ENCODE results near the gene SGMS1.
"Not testable (repeated sequence)": the region's sequence is repeated elsewhere in the genome, so short reads cannot be mapped to it uniquely, and the experiment has no call there.

SGMS1 gene

DNA sequence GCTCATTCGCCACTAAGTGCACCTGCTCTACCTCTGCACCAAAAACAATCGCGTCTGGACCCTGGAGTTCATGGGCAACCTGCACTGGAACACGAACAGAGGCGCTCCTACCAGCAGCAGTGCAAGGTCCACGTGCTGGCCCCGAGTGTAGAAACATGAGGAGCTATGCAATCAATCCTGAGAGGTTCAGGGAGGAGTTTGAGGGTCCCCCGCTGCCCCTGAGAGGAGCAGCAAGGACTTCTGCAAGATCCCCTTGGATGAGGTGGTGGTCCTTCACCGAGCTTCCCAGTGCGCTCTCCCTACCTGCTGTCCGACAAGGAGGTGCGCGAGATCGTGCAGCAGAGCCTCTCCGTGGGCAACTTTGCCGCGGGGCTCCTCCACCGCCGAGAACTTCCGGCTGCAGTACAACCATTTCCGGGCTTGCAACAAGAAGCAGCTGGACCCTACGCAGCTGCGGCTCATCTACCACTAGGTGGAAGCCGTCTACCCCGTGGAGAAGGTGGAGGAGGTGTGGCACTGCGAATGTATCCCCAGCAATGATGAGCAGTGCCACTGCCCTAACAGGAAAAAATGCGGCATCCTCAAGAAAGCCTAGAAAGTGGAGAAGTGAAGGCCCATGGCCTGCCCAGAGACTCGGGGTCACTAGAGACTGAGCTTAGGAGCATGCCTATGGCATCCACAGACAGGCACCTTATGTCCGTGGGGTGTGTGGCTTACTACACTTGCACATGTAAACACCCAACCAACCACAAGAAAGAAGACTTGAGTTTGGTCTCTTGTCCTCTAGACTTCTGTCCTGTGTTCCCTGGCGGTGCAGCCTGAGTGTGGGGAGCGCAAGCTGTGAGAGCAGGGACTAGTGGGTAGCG lies 36.3 kb upstream of the SGMS1 start:
- H3K79me2 ChIP-seq (ENCODE audit: insufficient read depth, low read length); H3K27me3 ChIP-seq (ENCODE audit: low read length); H3K36me3 ChIP-seq (ENCODE audit: low read length); H3K27ac ChIP-seq (ENCODE audit: low read depth, low read length); H3F3A ChIP-seq (ENCODE audit: insufficient read depth); H4K20me1 ChIP-seq (ENCODE audit: low read depth, low read length); H3K9me3 ChIP-seq (ENCODE audit: insufficient read depth, low read length); H3K9me2 ChIP-seq (replicated peaks; ENCODE audit: insufficient read depth, low read length): not testable (repeated sequence)
- peak overlapping the region; percentile 55 for H3K4me2 ChIP-seq (ENCODE audit: low read depth, low read length, poor library complexity, severe bottlenecking)
- TF ChIP-seq, protein P1, sequence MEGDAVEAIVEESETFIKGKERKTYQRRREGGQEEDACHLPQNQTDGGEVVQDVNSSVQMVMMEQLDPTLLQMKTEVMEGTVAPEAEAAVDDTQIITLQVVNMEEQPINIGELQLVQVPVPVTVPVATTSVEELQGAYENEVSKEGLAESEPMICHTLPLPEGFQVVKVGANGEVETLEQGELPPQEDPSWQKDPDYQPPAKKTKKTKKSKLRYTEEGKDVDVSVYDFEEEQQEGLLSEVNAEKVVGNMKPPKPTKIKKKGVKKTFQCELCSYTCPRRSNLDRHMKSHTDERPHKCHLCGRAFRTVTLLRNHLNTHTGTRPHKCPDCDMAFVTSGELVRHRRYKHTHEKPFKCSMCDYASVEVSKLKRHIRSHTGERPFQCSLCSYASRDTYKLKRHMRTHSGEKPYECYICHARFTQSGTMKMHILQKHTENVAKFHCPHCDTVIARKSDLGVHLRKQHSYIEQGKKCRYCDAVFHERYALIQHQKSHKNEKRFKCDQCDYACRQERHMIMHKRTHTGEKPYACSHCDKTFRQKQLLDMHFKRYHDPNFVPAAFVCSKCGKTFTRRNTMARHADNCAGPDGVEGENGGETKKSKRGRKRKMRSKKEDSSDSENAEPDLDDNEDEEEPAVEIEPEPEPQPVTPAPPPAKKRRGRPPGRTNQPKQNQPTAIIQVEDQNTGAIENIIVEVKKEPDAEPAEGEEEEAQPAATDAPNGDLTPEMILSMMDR (IDR thresholded peaks at IDR 0.05; ENCODE audit: insufficient read depth, low read length, poor library complexity, severe bottlenecking), result peak; percentile 36
- peak overlapping the region; percentile 83 for H2AFZ ChIP-seq (ENCODE audit: low read depth, low read length, severe bottlenecking)
- peak overlapping the region; percentile 53 for H3K9ac ChIP-seq (ENCODE audit: low read length)
- H3K4me3 ChIP-seq (ENCODE audit: insufficient read depth, low read length, poor library complexity, severe bottlenecking), result peak overlapping the region; percentile 61

DNA sequence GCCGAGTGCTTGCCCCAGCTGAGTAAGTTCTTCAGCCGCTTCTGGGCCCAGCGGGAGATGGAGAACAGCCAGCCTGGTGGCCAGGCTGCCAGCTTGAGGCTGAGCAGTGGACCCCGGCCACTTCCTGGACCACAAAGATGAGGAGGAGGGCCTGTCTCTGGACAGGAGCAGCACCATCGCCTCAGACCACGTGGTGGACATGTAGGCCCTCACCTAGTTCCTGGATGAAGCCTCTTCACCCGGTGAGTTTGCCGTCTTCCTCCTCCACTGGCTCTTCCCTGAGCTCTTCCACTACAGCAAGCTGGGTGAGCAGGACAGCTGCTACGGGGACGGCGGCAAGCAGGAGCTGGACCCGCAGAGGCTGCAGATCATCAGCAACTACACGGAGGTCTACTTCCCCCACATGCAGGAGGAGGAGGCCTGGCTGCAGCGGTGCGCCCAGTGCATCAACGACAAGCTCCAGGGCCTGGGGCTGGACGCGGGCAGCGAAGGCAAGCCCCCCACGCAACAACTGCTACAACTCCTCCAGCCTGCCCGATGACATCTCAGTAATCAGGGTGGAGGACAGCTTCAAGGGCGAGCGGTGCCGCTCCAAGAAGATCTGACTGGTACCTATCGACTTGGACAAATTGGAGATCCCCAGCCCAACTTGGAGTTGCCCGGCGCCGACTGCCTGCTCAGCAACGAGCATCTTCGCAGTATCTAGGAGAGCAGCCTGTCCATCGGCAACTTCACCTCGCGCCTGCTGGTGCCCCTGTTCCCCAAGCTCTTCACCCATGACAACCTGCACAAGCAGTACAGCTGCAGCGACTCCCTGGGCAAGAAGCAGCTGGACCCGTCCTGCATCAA lies 35.5 kb upstream of the SGMS1 start:
- Histone ChIP-seq H3K4me3 (ENCODE audit: insufficient read depth, low read length, poor library complexity, severe bottlenecking) (peak overlapping the region; percentile 61), H3K9ac (ENCODE audit: low read length) (peak overlapping the region; percentile 53), H2AFZ (ENCODE audit: low read depth, low read length, severe bottlenecking) (peak overlapping the region; percentile 83), H3K4me2 (ENCODE audit: low read depth, low read length, poor library complexity, severe bottlenecking) (peak overlapping the region; percentile 55)
- not testable (repeated sequence) for H3K27ac ChIP-seq (ENCODE audit: low read depth, low read length); H3K9me2 ChIP-seq (replicated peaks; ENCODE audit: insufficient read depth, low read length); H3K9me3 ChIP-seq (ENCODE audit: insufficient read depth, low read length); H4K20me1 ChIP-seq (ENCODE audit: low read depth, low read length); H3K27me3 ChIP-seq (ENCODE audit: low read length); H3K79me2 ChIP-seq (ENCODE audit: insufficient read depth, low read length); H3F3A ChIP-seq (ENCODE audit: insufficient read depth); H3K36me3 ChIP-seq (ENCODE audit: low read length)

DNA sequence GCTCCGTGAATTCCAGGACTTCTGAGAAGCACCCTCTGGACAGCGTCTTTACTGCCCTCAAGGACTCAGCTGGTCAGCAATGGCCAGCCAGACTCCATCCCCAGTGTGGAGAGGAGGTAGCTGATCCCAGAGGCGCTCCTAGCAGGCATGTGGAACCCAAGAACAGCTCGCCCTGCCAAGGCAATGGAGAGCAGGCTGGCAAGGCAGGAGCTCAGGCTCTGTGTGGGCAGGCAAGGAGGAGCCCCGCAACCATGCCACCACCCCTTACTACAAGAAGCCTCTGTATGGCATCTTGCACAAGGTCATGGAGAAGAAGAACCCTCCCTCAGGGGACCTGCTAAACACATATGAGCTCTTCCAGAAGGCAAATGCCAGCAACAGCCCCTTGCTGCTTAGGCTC lies 34.4 kb upstream of the SGMS1 start:
- H3K9me3 ChIP-seq (ENCODE audit: insufficient read depth, low read length), result no peaks in the 10 kb centered on the region
- no peak overlapping the region for H3K4me2 ChIP-seq (ENCODE audit: low read depth, low read length, poor library complexity, severe bottlenecking)
- TF ChIP-seq, protein P1 (IDR thresholded peaks at IDR 0.05; ENCODE audit: insufficient read depth, low read length, poor library complexity, severe bottlenecking), result no peak
- no peak for TF ChIP-seq EZH2phosphoT487 (conservative IDR thresholded peaks at IDR 0.05; ENCODE audit: low read length)
- H3K27ac ChIP-seq (ENCODE audit: low read depth, low read length), result no peak overlapping the region
- no peaks in the 10 kb centered on the region for H3K79me2 ChIP-seq (ENCODE audit: insufficient read depth, low read length)
- H3K9me2 ChIP-seq (replicated peaks; ENCODE audit: insufficient read depth, low read length), result no peaks in the 10 kb centered on the region
- no peaks in the 10 kb centered on the region for H3K36me3 ChIP-seq (ENCODE audit: low read length)
- H2AFZ ChIP-seq (ENCODE audit: low read depth, low read length, severe bottlenecking), result no peak overlapping the region
- H3K27me3 ChIP-seq (ENCODE audit: low read length), result no peaks in the 10 kb centered on the region
- H4K20me1 ChIP-seq (ENCODE audit: low read depth, low read length), result no peaks in the 10 kb centered on the region
- H3K4me3 ChIP-seq (ENCODE audit: insufficient read depth, low read length, poor library complexity, severe bottlenecking), result no peak overlapping the region
- H3K9ac ChIP-seq (ENCODE audit: low read length), result no peak overlapping the region
- no peaks in the 10 kb centered on the region for H3F3A ChIP-seq (ENCODE audit: insufficient read depth)

DNA sequence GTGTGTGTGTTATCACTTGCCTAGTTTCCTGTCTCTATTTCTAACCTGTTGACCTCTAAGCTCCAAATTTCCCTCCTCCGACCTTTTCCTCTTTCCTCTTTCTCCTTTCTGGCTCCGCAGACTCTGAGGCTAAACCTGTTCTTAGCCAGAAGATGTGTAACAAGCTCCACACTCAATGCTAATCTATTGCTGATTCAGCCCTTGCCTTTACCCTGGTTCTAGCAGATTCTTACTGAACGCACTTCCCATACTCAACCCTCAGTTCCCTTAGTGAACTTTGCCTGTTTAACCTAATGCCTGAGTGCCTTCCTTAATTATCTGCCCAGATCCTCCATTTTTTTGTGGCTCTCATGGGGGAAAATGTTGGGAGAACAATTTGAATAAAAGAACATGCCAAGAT lies 30.0 kb upstream of the SGMS1 start:
- Histone ChIP-seq H3K9ac (ENCODE audit: low read length) (no peak overlapping the region), H3K9me3 (ENCODE audit: insufficient read depth, low read length) (no peaks in the 10 kb centered on the region), H4K20me1 (ENCODE audit: low read depth, low read length) (no peaks in the 10 kb centered on the region), H3K79me2 (ENCODE audit: insufficient read depth, low read length) (no peaks in the 10 kb centered on the region), H3K9me2 (replicated peaks; ENCODE audit: insufficient read depth, low read length) (no peaks in the 10 kb centered on the region), H3K27ac (ENCODE audit: low read depth, low read length) (no peak overlapping the region), H3F3A (ENCODE audit: insufficient read depth) (no peaks in the 10 kb centered on the region), H3K27me3 (ENCODE audit: low read length) (no peaks in the 10 kb centered on the region), H3K4me3 (ENCODE audit: insufficient read depth, low read length, poor library complexity, severe bottlenecking) (no peak overlapping the region), H3K4me2 (ENCODE audit: low read depth, low read length, poor library complexity, severe bottlenecking) (no peak overlapping the region), H2AFZ (ENCODE audit: low read depth, low read length, severe bottlenecking) (no peak overlapping the region), H3K36me3 (ENCODE audit: low read length) (no peaks in the 10 kb centered on the region)
- TF ChIP-seq, protein P1 (IDR thresholded peaks at IDR 0.05; ENCODE audit: insufficient read depth, low read length, poor library complexity, severe bottlenecking), result no peak
- TF ChIP-seq EZH2phosphoT487 (conservative IDR thresholded peaks at IDR 0.05; ENCODE audit: low read length), result no peak
